ENCODE results near the gene CTNNBL1. TPM values are rescaled to one million over a fixed set of nuclear protein-coding genes. Genes with fewer than 3 reads are reported as not detected.

Gene CTNNBL1
- total RNA-seq, 1 experiment from 2014 or later: 55.4 TPM

DNA sequence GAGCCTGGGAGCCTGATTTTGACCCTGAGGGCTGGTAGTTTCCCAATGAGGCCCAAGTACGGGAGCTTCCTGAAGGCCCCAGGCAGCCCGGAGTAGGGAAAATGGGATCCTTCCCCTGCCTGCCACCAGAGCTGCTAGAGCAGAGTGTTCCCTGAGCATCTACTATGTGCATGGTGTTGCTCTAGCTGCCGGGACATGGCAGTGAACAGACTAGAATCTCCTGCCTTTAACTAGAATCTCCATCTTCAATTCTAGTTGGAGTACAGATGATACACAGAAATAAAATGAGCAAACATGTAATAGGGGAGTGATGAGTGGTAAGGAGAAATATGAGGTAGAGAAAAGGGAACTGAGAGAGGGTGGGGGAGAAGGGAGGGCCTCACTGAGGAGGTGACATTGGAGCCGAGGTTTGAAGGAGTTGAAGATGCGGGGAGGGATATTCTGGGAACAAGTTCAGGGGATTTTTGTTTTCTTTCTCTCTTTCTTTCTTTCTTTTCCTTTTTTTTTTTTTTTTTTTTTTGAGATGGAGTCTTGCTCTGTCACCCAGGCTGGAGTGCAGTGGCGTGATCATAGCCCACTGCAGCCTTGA, 227.6 kb downstream of the CTNNBL1 start:
- Histone ChIP-seq H3K4me1 (ENCODE audit: control insufficient read depth in 1 of 2, insufficient read depth in 2 of 2, low read length in 2 of 2) (no peaks in the 10 kb centered on the region), H2AFZ (ENCODE audit: low read depth, low read length, poor library complexity, severe bottlenecking) (no peak overlapping the region), H3K4me3 (replicated peaks in 1 of 2; ENCODE audit: low read depth in 1 of 2, low read length in 2 of 2) (no peak overlapping the region), H3K36me3 (ENCODE audit: control insufficient read depth in 1 of 2, insufficient read depth in 2 of 2, low read length in 2 of 2) (no peaks in the 10 kb centered on the region), H3K4me2 (ENCODE audit: low read length) (no peak overlapping the region), H4K20me1 (ENCODE audit: insufficient read depth) (no peaks in the 10 kb centered on the region), H3K79me2 (ENCODE audit: insufficient read depth, low read length) (no peaks in the 10 kb centered on the region), H3K27me3 (ENCODE audit: insufficient read depth, low read length) (peaks cover 12% of the 10 kb centered on the region; the same call in 1 of the 2 replicates), H3K9me2 (ENCODE audit: insufficient read depth) (no peaks in the 10 kb centered on the region), H3K9me3 (ENCODE audit: control insufficient read depth in 1 of 2, insufficient read depth in 1 of 2, low read depth in 1 of 2, low read length in 2 of 2) (no peaks in the 10 kb centered on the region), H3K9ac (ENCODE audit: low read length) (no peak overlapping the region), H3K27ac (ENCODE audit: low read depth, low read length) (no peak overlapping the region)
- CTCF ChIA-PET: no interaction called here
- intact Hi-C loops (cut with micrococcal nuclease): no loop called here
- DNase-seq (ENCODE audit: low read depth, low spot score) (no peak), ATAC-seq (no peak)
- POLR2A ChIA-PET: no interaction called here
- RAD21 ChIA-PET (ENCODE audit: low non-redundant PET in 1 of 2, low total read pairs in 2 of 2, uncharacterized antibody in 2 of 2, unreplicated experiment in 2 of 2): no interaction called here
- no peak for TF ChIP-seq ELF1 (IDR thresholded peaks at IDR 0.05; ENCODE audit: borderline replicate concordance, low read depth)
- TF ChIP-seq REST (IDR thresholded peaks at IDR 0.05; ENCODE audit: low read depth): no peak
- TF ChIP-seq EGR1 (IDR thresholded peaks at IDR 0.05; ENCODE audit: low read depth): no peak
- TF ChIP-seq YY1 (IDR thresholded peaks at IDR 0.05; ENCODE audit: extremely low read depth, insufficient replicate concordance, low read depth, low read length): no peak
- BruUV-seq (replicated peaks): no TSS peak

Other genes starting within 250 kb of the CTNNBL1 start
- not detected for gene NNAT, start 172.8 kb upstream of the CTNNBL1 start, total RNA-seq (2021; ENCODE audit: unreplicated experiment)
- gene BLCAP, start 166.2 kb upstream of the CTNNBL1 start, total RNA-seq (2021; ENCODE audit: unreplicated experiment): 27.5 TPM
- gene VSTM2L, start 209.1 kb downstream of the CTNNBL1 start, total RNA-seq (2021; ENCODE audit: unreplicated experiment): 0.69 TPM

Data from HCT116 (cell line).